ENCODE data around the gene IRF5. TPM values are rescaled to one million over a fixed set of nuclear protein-coding genes. Genes with fewer than 3 reads are reported as not detected.

Gene IRF5
- total RNA-seq, 1 donor = under 0.01 TPM

GRCh38 chr7:128920913-128921582 is 16.7 kb upstream of the IRF5 start:
- DNase-seq (ENCODE audit: insufficient read length, low spot score, missing footprints) = no peak
- Histone ChIP-seq H3K9me3 (ENCODE audit: low read depth, low read length) (no peaks in the 10 kb centered on the region), H3K79me2 (ENCODE audit: insufficient read depth, low read length) (no peaks in the 10 kb centered on the region), H3K4me3 (ENCODE audit: insufficient read depth, low read length) (no peak overlapping the region), H4K20me1 (ENCODE audit: insufficient read depth, low read length) (no peaks in the 10 kb centered on the region), H3K27ac (ENCODE audit: low read depth, low read length) (no peak overlapping the region), H2AFZ (ENCODE audit: low read length) (no peak overlapping the region), H3K4me1 (ENCODE audit: insufficient read depth, low read length) (no peaks in the 10 kb centered on the region), H3K4me2 (ENCODE audit: insufficient read depth, low read length) (no peak overlapping the region), H3K36me3 (ENCODE audit: insufficient read depth, low read length) (no peaks in the 10 kb centered on the region), H3K27me3 (ENCODE audit: insufficient read depth, low read length) (peaks cover 73% of the 10 kb centered on the region)
- TF ChIP-seq, protein P1, sequence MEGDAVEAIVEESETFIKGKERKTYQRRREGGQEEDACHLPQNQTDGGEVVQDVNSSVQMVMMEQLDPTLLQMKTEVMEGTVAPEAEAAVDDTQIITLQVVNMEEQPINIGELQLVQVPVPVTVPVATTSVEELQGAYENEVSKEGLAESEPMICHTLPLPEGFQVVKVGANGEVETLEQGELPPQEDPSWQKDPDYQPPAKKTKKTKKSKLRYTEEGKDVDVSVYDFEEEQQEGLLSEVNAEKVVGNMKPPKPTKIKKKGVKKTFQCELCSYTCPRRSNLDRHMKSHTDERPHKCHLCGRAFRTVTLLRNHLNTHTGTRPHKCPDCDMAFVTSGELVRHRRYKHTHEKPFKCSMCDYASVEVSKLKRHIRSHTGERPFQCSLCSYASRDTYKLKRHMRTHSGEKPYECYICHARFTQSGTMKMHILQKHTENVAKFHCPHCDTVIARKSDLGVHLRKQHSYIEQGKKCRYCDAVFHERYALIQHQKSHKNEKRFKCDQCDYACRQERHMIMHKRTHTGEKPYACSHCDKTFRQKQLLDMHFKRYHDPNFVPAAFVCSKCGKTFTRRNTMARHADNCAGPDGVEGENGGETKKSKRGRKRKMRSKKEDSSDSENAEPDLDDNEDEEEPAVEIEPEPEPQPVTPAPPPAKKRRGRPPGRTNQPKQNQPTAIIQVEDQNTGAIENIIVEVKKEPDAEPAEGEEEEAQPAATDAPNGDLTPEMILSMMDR (IDR thresholded peaks at IDR 0.05; ENCODE audit: extremely low read depth, low read depth, low read length) = no peak

DNA sequence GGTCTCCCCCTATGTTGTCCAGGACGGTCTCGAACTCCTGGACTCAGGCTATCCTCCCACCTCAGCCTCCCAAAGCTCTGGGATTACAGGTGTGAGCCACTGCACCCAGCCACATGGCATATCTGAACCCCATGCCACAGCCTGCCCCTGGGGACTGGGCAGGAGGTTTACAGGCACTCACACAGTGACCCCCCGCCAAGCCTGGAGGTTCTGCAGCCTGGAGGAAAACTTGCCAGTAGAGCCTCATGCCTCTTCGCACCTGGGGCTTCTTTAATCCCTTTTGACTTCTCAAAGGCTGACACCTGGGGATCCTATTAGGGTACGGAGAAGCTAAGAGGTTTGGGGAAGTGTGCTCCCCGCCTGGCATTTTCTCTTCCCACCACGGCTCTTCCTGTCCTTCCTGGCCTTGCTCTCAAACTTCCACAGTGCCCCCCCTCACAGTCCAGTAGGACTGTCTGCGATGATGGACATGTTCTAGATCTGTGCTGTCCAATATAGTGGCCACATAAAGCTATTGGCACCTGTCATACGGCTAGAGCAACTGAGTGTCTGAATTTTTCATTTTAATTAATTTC is 15.8 kb upstream of the IRF5 start:
- Histone ChIP-seq H3K4me3 (ENCODE audit: insufficient read depth, low read length) (no peak overlapping the region), H3K27ac (ENCODE audit: low read depth, low read length) (no peak overlapping the region), H3K9me3 (ENCODE audit: low read depth, low read length) (no peaks in the 10 kb centered on the region), H2AFZ (ENCODE audit: low read length) (no peak overlapping the region), H3K79me2 (ENCODE audit: insufficient read depth, low read length) (no peaks in the 10 kb centered on the region), H3K4me2 (ENCODE audit: insufficient read depth, low read length) (no peak overlapping the region), H3K36me3 (ENCODE audit: insufficient read depth, low read length) (no peaks in the 10 kb centered on the region), H4K20me1 (ENCODE audit: insufficient read depth, low read length) (no peaks in the 10 kb centered on the region), H3K27me3 (ENCODE audit: insufficient read depth, low read length) (peaks cover 70% of the 10 kb centered on the region), H3K4me1 (ENCODE audit: insufficient read depth, low read length) (no peaks in the 10 kb centered on the region)
- TF ChIP-seq, protein P1 (IDR thresholded peaks at IDR 0.05; ENCODE audit: extremely low read depth, low read depth, low read length) = no peak
- peak; percentile 58 for DNase-seq (ENCODE audit: insufficient read length, low spot score, missing footprints)

DNA sequence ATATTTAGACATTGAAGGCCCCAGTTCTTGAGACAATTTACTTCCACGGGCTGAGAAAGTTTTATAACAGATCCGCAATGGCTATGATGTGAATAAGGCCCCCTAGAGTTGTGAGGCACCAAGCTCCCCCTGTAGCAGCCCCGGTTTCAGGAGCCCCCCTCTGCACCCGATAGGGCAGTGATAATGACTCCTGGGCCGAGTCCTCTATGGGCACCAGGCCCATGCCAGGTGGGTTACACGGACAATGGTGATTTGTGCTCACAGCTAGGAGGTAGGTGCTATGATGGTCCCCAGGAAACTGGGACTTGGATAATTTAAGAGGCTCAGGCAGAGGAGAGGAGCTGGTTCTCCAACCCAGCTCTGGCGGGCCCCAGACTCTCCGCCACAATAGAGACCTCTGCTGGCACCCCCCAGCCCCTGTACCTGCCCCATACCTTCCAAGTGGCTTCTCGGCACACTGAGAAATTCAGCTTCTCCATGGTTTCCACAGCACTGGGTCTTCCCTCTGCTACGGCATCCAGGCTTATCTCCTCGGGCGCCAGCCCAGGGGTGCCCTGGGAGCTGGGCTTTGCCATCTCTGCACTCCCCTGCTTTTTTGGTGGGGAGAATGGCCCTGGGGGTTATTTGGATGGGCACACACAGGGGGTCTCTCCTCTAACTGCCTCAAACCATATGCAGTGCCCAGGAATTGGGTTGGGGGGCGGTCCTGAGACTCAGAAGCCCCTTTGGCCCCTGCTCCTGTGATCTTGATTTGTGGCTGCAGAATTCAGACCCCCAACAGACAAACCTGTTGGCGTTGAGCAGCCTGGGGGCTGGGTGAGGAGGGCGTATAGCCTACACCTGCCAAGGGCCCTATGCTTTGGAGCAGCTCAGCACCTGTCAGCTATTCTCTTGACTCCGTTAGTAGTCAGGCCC is 15.0 kb upstream of the IRF5 start:
- H3K4me1 ChIP-seq (ENCODE audit: insufficient read depth, low read length) = no peaks in the 10 kb centered on the region
- no peaks in the 10 kb centered on the region for H3K79me2 ChIP-seq (ENCODE audit: insufficient read depth, low read length)
- no peak overlapping the region for H3K27ac ChIP-seq (ENCODE audit: low read depth, low read length)
- no peak overlapping the region for H3K4me2 ChIP-seq (ENCODE audit: insufficient read depth, low read length)
- peaks cover 67% of the 10 kb centered on the region for H3K27me3 ChIP-seq (ENCODE audit: insufficient read depth, low read length)
- H3K9me3 ChIP-seq (ENCODE audit: low read depth, low read length) = no peaks in the 10 kb centered on the region
- TF ChIP-seq, protein P1 (IDR thresholded peaks at IDR 0.05; ENCODE audit: extremely low read depth, low read depth, low read length) = no peak
- H3K4me3 ChIP-seq (ENCODE audit: insufficient read depth, low read length) = no peak overlapping the region
- peak; percentile 66 for DNase-seq (ENCODE audit: insufficient read length, low spot score, missing footprints)
- H2AFZ ChIP-seq (ENCODE audit: low read length) = no peak overlapping the region
- H3K36me3 ChIP-seq (ENCODE audit: insufficient read depth, low read length) = no peaks in the 10 kb centered on the region
- H4K20me1 ChIP-seq (ENCODE audit: insufficient read depth, low read length) = no peaks in the 10 kb centered on the region

- no peak overlapping the region for H3K27ac ChIP-seq (ENCODE audit: low read depth, low read length)
- no peak overlapping the region for H2AFZ ChIP-seq (ENCODE audit: low read length)
- peaks cover 63% of the 10 kb centered on the region for H3K27me3 ChIP-seq (ENCODE audit: insufficient read depth, low read length)
- H3K9me3 ChIP-seq (ENCODE audit: low read depth, low read length) = no peaks in the 10 kb centered on the region
- TF ChIP-seq, protein P1 (IDR thresholded peaks at IDR 0.05; ENCODE audit: extremely low read depth, low read depth, low read length) = no peak
- no peaks in the 10 kb centered on the region for H3K36me3 ChIP-seq (ENCODE audit: insufficient read depth, low read length)
- H3K4me1 ChIP-seq (ENCODE audit: insufficient read depth, low read length) = no peaks in the 10 kb centered on the region
- DNase-seq (ENCODE audit: insufficient read length, low spot score, missing footprints) = peak; percentile 65
- no peaks in the 10 kb centered on the region for H3K79me2 ChIP-seq (ENCODE audit: insufficient read depth, low read length)
- H4K20me1 ChIP-seq (ENCODE audit: insufficient read depth, low read length) = no peaks in the 10 kb centered on the region
- H3K4me3 ChIP-seq (ENCODE audit: insufficient read depth, low read length) = no peak overlapping the region
- H3K4me2 ChIP-seq (ENCODE audit: insufficient read depth, low read length) = no peak overlapping the region
Measured at GRCh38 chr7:128923411-128923800, 14.3 kb upstream of the IRF5 start.
